HepG2 (cell line): ENCODE measurements around the gene SLC25A25. TPM values are rescaled to one million over a fixed set of nuclear protein-coding genes. Genes with fewer than 3 reads are reported as not detected.

Experiments
- CBX1 ChIP-seq: IDR thresholded peaks from one replicate; pipeline ENCODE4 v1.6.1; 2016; ENCODE audit warnings: antibody characterized with exemption, low read depth
- ELF1 ChIP-seq: sonication (generic); formaldehyde crosslinking; IDR thresholded peaks from 2 replicates; pipeline ENCODE4 v1.4.0; 2020; ENCODE audit warnings: missing genetic modification reagents
- HDAC2 ChIP-seq: sonication (generic); formaldehyde crosslinking; IDR thresholded peaks from 2 replicates; pipeline ENCODE4 v1.4.0; 2020; ENCODE audit warnings: missing genetic modification reagents
- HNRNPH1 ChIP-seq: fragments of 200-400 bp; formaldehyde crosslinking; optimal IDR thresholded peaks from 2 replicates; pipeline ENCODE3; 2017; ENCODE audit warnings: mild to moderate bottlenecking, low read depth, low read length
- KLF12 ChIP-seq: sonication (generic); formaldehyde crosslinking; IDR thresholded peaks from 2 replicates; pipeline ENCODE4 v1.4.0; 2020; ENCODE audit warnings: missing genetic modification reagents, borderline replicate concordance
- NR2F2 ChIP-seq: IDR thresholded peaks from 2 replicates; pipeline ENCODE4 v1.6.1; 2012; ENCODE audit warnings: low read depth, inconsistent platforms, borderline replicate concordance
- REXO4 ChIP-seq: sonication (generic); formaldehyde crosslinking; IDR thresholded peaks from 2 replicates; pipeline ENCODE4 v1.8.0; 2022; ENCODE audit warnings: missing genetic modification reagents, mild to moderate bottlenecking, borderline replicate concordance
- SIX4 ChIP-seq: sonication (generic); formaldehyde crosslinking; IDR thresholded peaks from 2 replicates; pipeline ENCODE4 v1.4.0; 2020; ENCODE audit warnings: missing genetic modification reagents
- STAG1 ChIP-seq: sonication (generic); formaldehyde crosslinking; IDR thresholded peaks from 2 replicates; pipeline ENCODE4 v1.4.0; 2020; ENCODE audit warnings: missing genetic modification reagents
- YEATS2 ChIP-seq: sonication (generic); formaldehyde crosslinking; IDR thresholded peaks from 2 replicates; pipeline ENCODE4 v1.4.0; 2020; ENCODE audit warnings: missing genetic modification reagents, borderline replicate concordance
- ZFP36L1 ChIP-seq: sonication (generic); formaldehyde crosslinking; IDR thresholded peaks from 2 replicates; pipeline ENCODE4 v1.8.0; 2022; ENCODE audit warnings: mild to moderate bottlenecking, missing genetic modification reagents, moderate library complexity
- ZMYM4 ChIP-seq: sonication (generic); formaldehyde crosslinking; IDR thresholded peaks from 2 replicates; pipeline ENCODE4 v1.8.1; 2023; ENCODE audit warnings: mild to moderate bottlenecking, missing genetic modification reagents
- ZNF121 ChIP-seq: sonication (generic); formaldehyde crosslinking; IDR thresholded peaks from 2 replicates; pipeline ENCODE4 v1.5.0; 2020; ENCODE audit warnings: mild to moderate bottlenecking, missing genetic modification reagents
- ZNF431 ChIP-seq: sonication (generic); formaldehyde crosslinking; IDR thresholded peaks from 2 replicates; pipeline ENCODE4 v1.9.0; 2022; ENCODE audit warnings: missing genetic modification reagents, low read depth, mild to moderate bottlenecking, borderline replicate concordance
- ZNF558 ChIP-seq: sonication (generic); formaldehyde crosslinking; IDR thresholded peaks from 2 replicates; pipeline ENCODE4 v1.9.0; 2022; ENCODE audit warnings: mild to moderate bottlenecking, missing genetic modification reagents, borderline replicate concordance
- ZNF570 ChIP-seq: sonication (generic); formaldehyde crosslinking; IDR thresholded peaks from 2 replicates; pipeline ENCODE4 v1.4.0; 2020; ENCODE audit warnings: mild to moderate bottlenecking, missing genetic modification reagents, borderline replicate concordance
- ZNF615 ChIP-seq: sonication (generic); formaldehyde crosslinking; IDR thresholded peaks from 2 replicates; pipeline ENCODE4 v1.5.0; 2020; ENCODE audit warnings: mild to moderate bottlenecking, missing genetic modification reagents, borderline replicate concordance
- polyA plus RNA-seq, 8 experiments: library from polyadenylated mRNA; depleted of rRNA in 3 of 8; stranded (reverse) in 7 of 8; unstranded in 1 of 8; fragments of >200 nt; fragmentation: Illumina TruSeq in 4 of 8; extraction: Trizol in 4 of 8; gene quantifications; 2 replicates each; pipeline versions ENCODE4 v1.2.1 to v1.2.3, GENCODE V29; 2011 to 2016; ENCODE audit warnings: low read depth in 4 of 8, missing spikeins in 1 of 8, mixed read lengths in 1 of 8; ENCODE audit not compliant: insufficient read depth in 1 of 8
- total RNA-seq, 5 experiments: library from RNA; depleted of rRNA; stranded (reverse); fragments of >200 nt; fragmentation: Illumina TruSeq; extraction: Trizol; gene quantifications; 2 replicates each; pipeline ENCODE4 v1.2.3, GENCODE V29; 2016; ENCODE audit warnings: low read depth in 1 of 5
- TF ChIP-seq, protein P1 (sequence below): sonication (generic); formaldehyde crosslinking; IDR thresholded peaks from 2 replicates; pipeline ENCODE4 v1.5.1; 2020; ENCODE audit warnings: missing genetic modification reagents, mild to moderate bottlenecking, borderline replicate concordance
- TF ChIP-seq, protein P2 (sequence below): sonication (generic); formaldehyde crosslinking; IDR thresholded peaks from 2 replicates; pipeline ENCODE4 v1.8.1; 2023; ENCODE audit warnings: mild to moderate bottlenecking, missing genetic modification reagents
- TF ChIP-seq, protein P3 (sequence below): sonication (generic); formaldehyde crosslinking; IDR thresholded peaks from 2 replicates; pipeline ENCODE4 v1.4.0; 2020; ENCODE audit warnings: missing genetic modification reagents
- TF ChIP-seq, protein P4 (sequence below): conservative IDR thresholded peaks from 2 replicates; pipeline ENCODE4 v1.6.1; 2018; ENCODE audit warnings: missing genetic modification reagents
- TF ChIP-seq, protein P5 (sequence below): sonication (generic); formaldehyde crosslinking; IDR thresholded peaks from 2 replicates; pipeline ENCODE4 v1.8.1; 2023; ENCODE audit warnings: mild to moderate bottlenecking, inconsistent platforms, moderate library complexity, missing genetic modification reagents, borderline replicate concordance

SLC25A25 gene
- total and polyA plus RNA-seq, 2 of the 13 experiments (the other 11 are each of a cell fraction or from before 2014, with no cell fraction given) = 10.5 to 24.8 TPM

DNA sequence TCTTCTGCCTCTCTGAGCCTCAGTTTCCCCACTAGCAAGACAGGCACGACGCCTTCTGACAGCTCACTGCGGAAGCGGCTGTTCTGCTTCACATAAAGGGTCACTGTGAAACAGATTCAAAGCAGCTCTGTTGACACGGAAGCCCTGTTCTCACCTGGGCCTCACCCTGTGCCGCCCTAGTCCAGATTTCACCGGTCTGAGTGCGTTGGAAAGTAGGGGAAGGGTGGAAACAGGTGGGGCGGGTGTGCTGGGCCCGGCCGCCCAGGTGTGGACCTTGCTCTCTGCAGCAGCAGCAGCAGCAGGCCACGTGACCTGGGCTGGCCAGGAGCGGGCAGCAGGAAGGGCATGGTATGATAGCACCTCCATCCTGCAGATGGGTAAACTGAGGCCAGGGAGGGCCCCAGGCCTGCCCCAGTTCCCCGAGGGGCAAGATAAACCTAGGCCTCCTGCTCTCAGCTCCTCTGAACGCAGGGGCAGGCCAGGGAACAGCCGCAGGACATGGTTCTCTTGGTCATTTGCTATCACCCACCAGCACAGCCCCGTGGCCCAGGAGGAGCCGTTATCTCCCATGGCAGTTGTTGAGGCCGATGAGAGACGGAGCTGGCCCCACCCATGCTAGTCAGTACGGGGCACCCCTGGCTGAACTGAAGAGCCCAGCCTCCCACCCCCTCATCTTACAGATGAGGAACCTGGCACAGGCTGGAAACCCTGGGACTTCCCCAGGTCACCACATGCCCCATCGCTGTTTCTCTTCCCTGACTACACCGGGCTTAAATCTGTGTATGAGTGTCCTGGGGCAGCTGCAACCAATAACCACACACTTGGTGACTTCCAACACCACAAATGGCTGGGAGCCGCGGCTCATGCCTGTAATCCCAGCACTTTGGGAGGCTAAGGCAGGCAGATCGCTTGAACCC lies 47.4 kb downstream of the SLC25A25 start (continued):
- TF ChIP-seq, protein P1, sequence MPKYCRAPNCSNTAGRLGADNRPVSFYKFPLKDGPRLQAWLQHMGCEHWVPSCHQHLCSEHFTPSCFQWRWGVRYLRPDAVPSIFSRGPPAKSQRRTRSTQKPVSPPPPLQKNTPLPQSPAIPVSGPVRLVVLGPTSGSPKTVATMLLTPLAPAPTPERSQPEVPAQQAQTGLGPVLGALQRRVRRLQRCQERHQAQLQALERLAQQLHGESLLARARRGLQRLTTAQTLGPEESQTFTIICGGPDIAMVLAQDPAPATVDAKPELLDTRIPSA = no peak
- peak; percentile 88 for TF ChIP-seq ELF1 (CRISPR knock-in tag)
- TF ChIP-seq KLF12 (CRISPR knock-in tag) = peak; percentile 96
- TF ChIP-seq ZNF558 = no peak
- TF ChIP-seq, protein P2, sequence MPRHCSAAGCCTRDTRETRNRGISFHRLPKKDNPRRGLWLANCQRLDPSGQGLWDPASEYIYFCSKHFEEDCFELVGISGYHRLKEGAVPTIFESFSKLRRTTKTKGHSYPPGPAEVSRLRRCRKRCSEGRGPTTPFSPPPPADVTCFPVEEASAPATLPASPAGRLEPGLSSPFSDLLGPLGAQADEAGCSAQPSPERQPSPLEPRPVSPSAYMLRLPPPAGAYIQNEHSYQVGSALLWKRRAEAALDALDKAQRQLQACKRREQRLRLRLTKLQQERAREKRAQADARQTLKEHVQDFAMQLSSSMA = 0 out of 2 replicates have a peak, but pooled peaks have one; percentile 53
- TF ChIP-seq ZNF431 (CRISPR knock-in tag) = peak; percentile 77; the same call in 1 of the 2 replicates
- TF ChIP-seq ZNF570 = no peak
- TF ChIP-seq, protein P3, sequence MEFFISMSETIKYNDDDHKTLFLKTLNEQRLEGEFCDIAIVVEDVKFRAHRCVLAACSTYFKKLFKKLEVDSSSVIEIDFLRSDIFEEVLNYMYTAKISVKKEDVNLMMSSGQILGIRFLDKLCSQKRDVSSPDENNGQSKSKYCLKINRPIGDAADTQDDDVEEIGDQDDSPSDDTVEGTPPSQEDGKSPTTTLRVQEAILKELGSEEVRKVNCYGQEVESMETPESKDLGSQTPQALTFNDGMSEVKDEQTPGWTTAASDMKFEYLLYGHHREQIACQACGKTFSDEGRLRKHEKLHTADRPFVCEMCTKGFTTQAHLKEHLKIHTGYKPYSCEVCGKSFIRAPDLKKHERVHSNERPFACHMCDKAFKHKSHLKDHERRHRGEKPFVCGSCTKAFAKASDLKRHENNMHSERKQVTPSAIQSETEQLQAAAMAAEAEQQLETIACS (CRISPR knock-in tag) = no peak
- TF ChIP-seq, protein P4, sequence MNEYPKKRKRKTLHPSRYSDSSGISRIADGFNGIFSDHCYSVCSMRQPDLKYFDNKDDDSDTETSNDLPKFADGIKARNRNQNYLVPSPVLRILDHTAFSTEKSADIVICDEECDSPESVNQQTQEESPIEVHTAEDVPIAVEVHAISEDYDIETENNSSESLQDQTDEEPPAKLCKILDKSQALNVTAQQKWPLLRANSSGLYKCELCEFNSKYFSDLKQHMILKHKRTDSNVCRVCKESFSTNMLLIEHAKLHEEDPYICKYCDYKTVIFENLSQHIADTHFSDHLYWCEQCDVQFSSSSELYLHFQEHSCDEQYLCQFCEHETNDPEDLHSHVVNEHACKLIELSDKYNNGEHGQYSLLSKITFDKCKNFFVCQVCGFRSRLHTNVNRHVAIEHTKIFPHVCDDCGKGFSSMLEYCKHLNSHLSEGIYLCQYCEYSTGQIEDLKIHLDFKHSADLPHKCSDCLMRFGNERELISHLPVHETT = peak; percentile 71; the same call in 1 of the 2 replicates
- TF ChIP-seq ZFP36L1 (CRISPR knock-in tag) = peak; percentile 97
- TF ChIP-seq CBX1 = peak; percentile 41
- TF ChIP-seq ZNF121 (CRISPR knock-in tag) = peak; percentile 89
- TF ChIP-seq, protein P5, sequence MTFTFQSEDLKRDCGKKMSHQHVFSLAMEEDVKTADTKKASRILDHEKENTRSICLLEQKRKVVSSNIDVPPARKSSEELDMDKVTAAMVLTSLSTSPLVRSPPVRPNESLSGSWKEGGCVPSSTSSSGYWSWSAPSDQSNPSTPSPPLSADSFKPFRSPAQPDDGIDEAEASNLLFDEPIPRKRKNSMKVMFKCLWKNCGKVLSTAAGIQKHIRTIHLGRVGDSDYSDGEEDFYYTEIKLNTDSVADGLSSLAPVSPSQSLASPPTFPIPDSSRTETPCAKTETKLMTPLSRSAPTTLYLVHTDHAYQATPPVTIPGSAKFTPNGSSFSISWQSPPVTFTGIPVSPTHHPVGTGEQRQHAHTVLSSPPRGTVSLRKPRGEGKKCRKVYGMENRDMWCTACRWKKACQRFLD (CRISPR knock-in tag) = no peak
- no peak; the same call in 1 of the 2 replicates for TF ChIP-seq ZNF615 (CRISPR knock-in tag)
- TF ChIP-seq ZMYM4 (CRISPR knock-in tag) = peak; percentile 67
- TF ChIP-seq NR2F2 = peak; percentile 82; the same call in 1 of the 2 replicates
- TF ChIP-seq YEATS2 (CRISPR knock-in tag) = peak; percentile 63; the same call in 1 of the 2 replicates
- TF ChIP-seq HNRNPH1 = no peak
- TF ChIP-seq HDAC2 (CRISPR knock-in tag) = peak; percentile 96
- TF ChIP-seq REXO4 (CRISPR knock-in tag) = no peak; the same call in 1 of the 2 replicates
- peak; percentile 26; the same call in 1 of the 2 replicates for TF ChIP-seq STAG1
- TF ChIP-seq SIX4 (CRISPR knock-in tag) = 0 out of 2 replicates have a peak, but pooled peaks have one; percentile 36
